ENCODE data around the gene UBE4B. TPM values are rescaled to one million over a fixed set of nuclear protein-coding genes. Genes with fewer than 3 reads are reported as not detected.
A peak's percentile ranks its signal among the peaks of the same experiment; 100 is the strongest.

UBE4B gene
- total and polyA plus RNA-seq, 2 of the 13 experiments (the other 11 are each of a cell fraction or from before 2014, with no cell fraction given), result 15.2 to 24.8 TPM

GRCh38 chr1:10209905-10210810 lies 177.4 kb downstream of the UBE4B start, which contains the start of gene KIF1B (continued):
- TF ChIP-seq MED8 (CRISPR knock-in tag; IDR thresholded peaks at IDR 0.05; ENCODE audit: insufficient replicate concordance) (peak; percentile 53), ZNF343 (CRISPR knock-in tag; IDR thresholded peaks at IDR 0.05) (no peak), RNF2 (conservative IDR thresholded peaks at IDR 0.05; ENCODE audit: low read depth) (no peak), ZNF281 (CRISPR knock-in tag; IDR thresholded peaks at IDR 0.05; ENCODE audit: borderline replicate concordance) (no peak), NAIF1 (CRISPR knock-in tag; IDR thresholded peaks at IDR 0.05; ENCODE audit: borderline replicate concordance) (no peak), ZNF567 (CRISPR knock-in tag; IDR thresholded peaks at IDR 0.05; ENCODE audit: borderline replicate concordance) (no peak), ZNF430 (CRISPR knock-in tag; IDR thresholded peaks at IDR 0.05) (no peak), FOXA3 (CRISPR knock-in tag; IDR thresholded peaks at IDR 0.05) (no peak), HIVEP1 (CRISPR knock-in tag; IDR thresholded peaks at IDR 0.05) (peak; percentile 88; the same call in 1 of the 2 replicates), ZNF747 (CRISPR knock-in tag; IDR thresholded peaks at IDR 0.05; ENCODE audit: borderline replicate concordance) (no peak), ZNF136 (CRISPR knock-in tag; IDR thresholded peaks at IDR 0.05; ENCODE audit: low read depth) (peak; percentile 77; the same call in 1 of the 2 replicates), CEBPB (IDR thresholded peaks at IDR 0.05; ENCODE audit: borderline replicate concordance, low read depth, low read length) (no peak), GTF3A (CRISPR knock-in tag; conservative IDR thresholded peaks at IDR 0.05) (no peak), BRD4 (CRISPR knock-in tag; IDR thresholded peaks at IDR 0.05) (no peak), HDAC6 (IDR thresholded peaks at IDR 0.05; ENCODE audit: low read depth, low read length) (no peak), PLSCR1 (CRISPR knock-in tag; IDR thresholded peaks at IDR 0.05; ENCODE audit: borderline replicate concordance) (peak; percentile 46; the same call in 1 of the 2 replicates), PLRG1 (conservative IDR thresholded peaks at IDR 0.05) (no peak), ZNF569 (CRISPR knock-in tag; IDR thresholded peaks at IDR 0.05; ENCODE audit: borderline replicate concordance) (no peak), SNAPC5 (CRISPR knock-in tag; IDR thresholded peaks at IDR 0.05; ENCODE audit: borderline replicate concordance) (no peak), ZNF367 (CRISPR knock-in tag; IDR thresholded peaks at IDR 0.05; ENCODE audit: borderline replicate concordance) (no peak), YY1 (IDR thresholded peaks at IDR 0.05; ENCODE audit: insufficient read depth, insufficient replicate concordance, low read depth, low read length) (peak; percentile 36), MTF1 (CRISPR knock-in tag; IDR thresholded peaks at IDR 0.05) (0 out of 2 replicates have a peak, but pooled peaks have one; percentile 45), PHF21A (CRISPR knock-in tag; IDR thresholded peaks at IDR 0.05) (peak; percentile 94), ZNF784 (CRISPR knock-in tag; IDR thresholded peaks at IDR 0.05; ENCODE audit: borderline replicate concordance) (no peak)

Measured in HepG2 (cell line).